GM12878 (cell line): ENCODE data around the gene TBC1D8. TPM values are rescaled to one million over a fixed set of nuclear protein-coding genes. Genes with fewer than 3 reads are reported as not detected.

ENCODE experiments used
- ATAC-seq: fragments of 200-7000 bp; cut with Tn5 transposase; 3 replicates; pipeline ENCODE4 v1.9.1; 2020; ENCODE audit warnings: mild to moderate bottlenecking, moderate library complexity
- BruUV-seq: library from RNA; stranded (reverse); fragments of 400-500 nt; replicated peaks from 2 replicates; lab custom pipeline; 2021; lab: Mats Ljungman, UMichigan
- CTCF ChIA-PET: fragments of 300-600 bp; sonication (Branson Sonifier 250); formaldehyde crosslinking; extraction: SDS; loops from one replicate; lab custom pipeline; 2021; ENCODE audit warnings: inconsistent platforms; lab: Yijun Ruan, JAX
- POLR2A ChIA-PET: fragments of 350-600 bp; formaldehyde crosslinking; extraction: SDS; loops from one replicate; lab custom pipeline; 2021; ENCODE audit warnings: inconsistent platforms; lab: Charles Lee
- RAD21 ChIA-PET: fragments of 300-600 bp; sonication (Branson Sonifier 250); formaldehyde crosslinking; loops from one replicate; lab custom pipeline; 2023; ENCODE audit warnings: antibody characterized with exemption; ENCODE audit not compliant: unreplicated experiment; lab: Charles Lee
- SMC1A ChIA-PET: fragments of 300-600 bp; sonication (Branson Sonifier 250); formaldehyde crosslinking; loops from one replicate; lab custom pipeline; 2023; ENCODE audit not compliant: unreplicated experiment, uncharacterized antibody; lab: Charles Lee
- DNase-seq: peaks from one replicate; pipeline ENCODE4 v3.0.0-alpha.2; 2011; ENCODE audit warnings: low read depth, low spot score
- FAIRE-seq: peaks from 3 replicates; lab custom pipeline; 2011; peaks lifted over from hg19 to GRCh38; lab: Jason Lieb, UNC
- H2AFZ ChIP-seq: 2 replicates; pipeline ENCODE4 v1.6.0; 2011; ENCODE audit warnings: low read depth, low read length, control low read depth; ENCODE audit not compliant: control insufficient read depth
- H3K27ac ChIP-seq: 2 replicates; pipeline ENCODE4 v1.5.1; 2011; ENCODE audit warnings: control low read depth; ENCODE audit not compliant: control insufficient read depth, insufficient read depth
- H3K27me3 ChIP-seq, 2 experiments: replicated peaks in 1 of 2; 2 replicates each; pipeline versions ENCODE4 v1.6.0 to v1.6.1; 2011; ENCODE audit warnings: low read length in 1 of 2; ENCODE audit not compliant: control insufficient read depth in 2 of 2, insufficient read depth in 2 of 2
- H3K36me3 ChIP-seq, 2 experiments: 2 replicates each; pipeline ENCODE4 v1.5.1; 2011; ENCODE audit warnings: low read length in 1 of 2; ENCODE audit not compliant: control insufficient read depth in 2 of 2, insufficient read depth in 2 of 2
- H3K4me1 ChIP-seq: 2 replicates; pipeline ENCODE4 v1.6.1; 2011; ENCODE audit warnings: mild to moderate bottlenecking, low read length, moderate library complexity, mixed read lengths; ENCODE audit not compliant: control insufficient read depth, insufficient read depth
- H3K4me2 ChIP-seq: 2 replicates; pipeline ENCODE4 v1.6.0; 2011; ENCODE audit warnings: control low read depth; ENCODE audit not compliant: control insufficient read depth, insufficient read depth
- H3K4me3 ChIP-seq: fragments of 200-600 bp; sonication (generic); 2 replicates; pipeline ENCODE4 v1.5.1; 2016
- H3K79me2 ChIP-seq: 2 replicates; pipeline ENCODE4 v1.6.0; 2011; ENCODE audit warnings: low read length; ENCODE audit not compliant: control insufficient read depth, insufficient read depth
- H3K9ac ChIP-seq: 2 replicates; pipeline ENCODE4 v1.8.0; 2011; ENCODE audit warnings: low read length, control low read depth, mixed read lengths; ENCODE audit not compliant: control insufficient read depth, insufficient read depth
- H3K9me3 ChIP-seq: replicated peaks from 3 replicates; pipeline ENCODE4 v1.5.1; 2011; ENCODE audit warnings: mild to moderate bottlenecking, low read length; ENCODE audit not compliant: control insufficient read depth, insufficient read depth
- H4K20me1 ChIP-seq: 2 replicates; pipeline ENCODE4 v1.6.0; 2011; ENCODE audit not compliant: control insufficient read depth, insufficient read depth
- BRCA1 ChIP-seq: IDR thresholded peaks from 2 replicates; pipeline ENCODE4 v1.6.1; 2011; ENCODE audit warnings: low read depth, low read length, improper control_type of control experiment
- CHD1 ChIP-seq: IDR thresholded peaks from 2 replicates; pipeline ENCODE4 v1.6.1; 2012; ENCODE audit warnings: low read depth, low read length, improper control_type of control experiment
- DPF2 ChIP-seq: fragments of 450-650 bp; IDR thresholded peaks from 2 replicates; pipeline ENCODE4 v1.6.1; 2017; ENCODE audit warnings: mild to moderate bottlenecking
- ETV6 ChIP-seq, 2 experiments: fragments of 450-650 bp in 1 of 2; IDR thresholded peaks in 1 of 2; conservative IDR thresholded peaks in 1 of 2; 2 replicates each; pipeline ENCODE4 v1.6.1; 2014; ENCODE audit warnings: antibody characterized with exemption in 1 of 2, borderline replicate concordance in 1 of 2, low read depth in 1 of 2, mild to moderate bottlenecking in 1 of 2, moderate library complexity in 1 of 2
- FOXK2 ChIP-seq: fragments of 450-650 bp; IDR thresholded peaks from 2 replicates; pipeline ENCODE4 v1.6.1; 2017; ENCODE audit warnings: mild to moderate bottlenecking, moderate library complexity
- FOXM1 ChIP-seq: IDR thresholded peaks from 2 replicates; pipeline ENCODE4 v1.6.1; 2012; ENCODE audit warnings: low read depth, mild to moderate bottlenecking, inconsistent platforms, low read length, moderate library complexity
- IKZF2 ChIP-seq, 2 experiments: fragments of 450-650 bp; IDR thresholded peaks; 2 replicates each; pipeline ENCODE4 v1.6.1; 2017; ENCODE audit warnings: mild to moderate bottlenecking in 2 of 2, moderate library complexity in 2 of 2
- MYB ChIP-seq: fragments of 150-350 bp; IDR thresholded peaks from 2 replicates; pipeline ENCODE4 v1.6.1; 2014; ENCODE audit warnings: mild to moderate bottlenecking, low read depth, low read length, borderline replicate concordance
- TBL1XR1 ChIP-seq: IDR thresholded peaks from 2 replicates; pipeline ENCODE4 v1.6.1; 2012; ENCODE audit warnings: low read depth, low read length, improper control_type of control experiment
- WRNIP1 ChIP-seq: IDR thresholded peaks from 2 replicates; pipeline ENCODE4 v1.6.1; 2011; ENCODE audit warnings: low read depth, low read length, improper control_type of control experiment, borderline replicate concordance
- YBX1 ChIP-seq: fragments of 450-650 bp; IDR thresholded peaks from 2 replicates; pipeline ENCODE4 v1.6.1; 2016; ENCODE audit warnings: antibody characterized with exemption
- YY1 ChIP-seq: IDR thresholded peaks from 2 replicates; pipeline ENCODE4 v1.6.1; 2011; ENCODE audit warnings: low read depth, mild to moderate bottlenecking, low read length
- ZNF274 ChIP-seq: IDR thresholded peaks from one replicate; pipeline ENCODE4 v1.8.0; 2011; ENCODE audit not compliant: insufficient read length, insufficient read depth
- WGBS: methylation state at CpG from one replicate; pipeline ENCODE4 v1.1.6; 2016; ENCODE audit warnings: low lambda C conversion rate; ENCODE audit not compliant: insufficient replicate concordance, insufficient coverage; ENCODE audit errors: missing lambda C conversion rate; 5-methylcytosine and 5-hydroxymethylcytosine counted together
- in situ Hi-C: fragments of 300-500 bp; cut with MboI; formaldehyde crosslinking; loops from 9 replicates; pipeline ENCODE4 v1.14.3; 2018; ENCODE audit warnings: mixed read lengths
- intact Hi-C: fragments of 100-400 bp; cut with micrococcal nuclease; formaldehyde crosslinking; loops from one replicate; pipeline ENCODE4 v1.14.2; 2022; ENCODE audit not compliant: unreplicated experiment
- polyA plus RNA-seq, 11 experiments: library from polyadenylated mRNA; depleted of rRNA in 4 of 11; unstranded in 6 of 11; stranded (reverse) in 5 of 11; fragments of >200 nt; fragmentation: Nextera tagmentation in 4 of 11; fragmentation: Illumina TruSeq in 1 of 11; extraction: Ambion mirVana in 4 of 11; extraction: Trizol in 1 of 11; gene quantifications; 1 replicate in 1 of 11; 2 replicates in 10 of 11; pipeline versions ENCODE4 v1.2.1 to v1.2.3, GENCODE V29; 2011 to 2016; ENCODE audit warnings: inconsistent platforms in 2 of 11, missing spikeins in 2 of 11, low read depth in 1 of 11
- total RNA-seq, 4 experiments: library from RNA; depleted of rRNA in 3 of 4; stranded (reverse); fragments of >200 nt in 3 of 4; fragmentation: Illumina TruSeq in 1 of 4; extraction: Trizol in 1 of 4; gene quantifications; 2 replicates each; pipeline versions ENCODE4 v1.2.1 to v1.2.3, GENCODE V29; 2013 to 2021
- TF ChIP-seq, protein P1 (sequence below): fragments of 450-650 bp; formaldehyde crosslinking; IDR thresholded peaks from 2 replicates; pipeline ENCODE4 v1.5.0; 2022; ENCODE audit warnings: mild to moderate bottlenecking, missing genetic modification characterization
- TF ChIP-seq, protein P2 (sequence below): IDR thresholded peaks from 2 replicates; pipeline ENCODE4 v1.6.1; 2011; ENCODE audit warnings: low read depth, low read length, improper control_type of control experiment, borderline replicate concordance
- TF ChIP-seq, protein P3 (sequence below): fragments of 450-650 bp; IDR thresholded peaks from 2 replicates; pipeline ENCODE4 v1.6.1; 2018; ENCODE audit warnings: mild to moderate bottlenecking, low read depth, moderate library complexity; ENCODE audit not compliant: partially characterized antibody
- TF ChIP-seq, protein P4 (sequence below): IDR thresholded peaks from 2 replicates; pipeline ENCODE4 v1.6.1; 2011; ENCODE audit warnings: low read depth, mild to moderate bottlenecking, low read length, moderate library complexity, borderline replicate concordance; ENCODE audit errors: extremely low read depth

Gene TBC1D8
- total and polyA plus RNA-seq, 10 of the 15 experiments (the other 5 are each of a cell fraction or from before 2014, with no cell fraction given): 0.80 to 4.9 (median 4.4) TPM

DNA sequence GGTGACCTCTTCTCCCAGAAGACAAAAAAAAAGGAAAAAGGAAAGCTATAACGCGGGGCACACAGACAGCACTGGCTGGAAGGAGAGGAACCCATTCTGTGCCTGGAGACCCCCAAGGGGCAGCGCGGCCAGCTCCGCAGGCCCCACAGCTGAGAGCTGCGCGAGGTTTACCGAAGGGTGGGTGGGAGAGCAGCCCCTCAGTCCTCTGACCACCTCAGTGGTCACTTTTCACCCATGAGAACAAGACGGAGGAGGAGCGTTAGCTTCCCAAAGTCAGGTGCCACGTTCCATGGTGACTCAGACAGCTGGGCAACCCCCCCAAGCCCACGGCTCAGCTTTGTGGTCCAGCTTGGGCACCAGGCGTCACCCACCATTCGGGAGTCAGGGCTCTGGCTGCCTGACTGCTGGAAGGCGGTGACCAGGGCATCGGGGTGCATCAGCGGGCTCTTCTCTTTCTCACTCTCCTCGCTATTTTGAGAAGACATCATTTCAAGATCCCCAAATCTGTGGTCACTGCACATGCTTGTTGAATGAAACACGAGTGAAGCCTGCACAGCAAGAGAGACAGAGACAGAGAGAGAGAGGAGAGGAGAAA lies 113.9 kb downstream of the TBC1D8 start:
- H3K79me2 ChIP-seq: no peaks in the 10 kb centered on the region
- FAIRE-seq (no peak), ATAC-seq (no peak), DNase-seq (no peak)
- H3K27me3 ChIP-seq: no peaks in the 10 kb centered on the region
- H3K4me2 ChIP-seq: no peak overlapping the region
- H4K20me1 ChIP-seq: no peaks in the 10 kb centered on the region
- H3K4me1 ChIP-seq: peaks cover 3% of the 10 kb centered on the region
- no peaks in the 10 kb centered on the region for H3K9me3 ChIP-seq
- RAD21 ChIA-PET: interaction anchor here (0.7 to 2.5 kb wide), 8 partner anchors 25 to 168 kb away, joined by 3 to 29 read pairs (median 5); partner anchors contain the start of gene TBC1D8
- no TSS peak for BruUV-seq
- CTCF ChIA-PET: interaction anchor here (0.6 to 4.7 kb wide), 15 partner anchors 8 to 170 kb away, joined by 3 to 46 read pairs (median 4); partner anchors contain the start of gene TBC1D8
- intact Hi-C loops: loop anchor here (5.0 kb wide), 1 partner anchor 165 kb away; no protein-coding TSS in a partner anchor
- POLR2A ChIA-PET: interaction anchor here (0.6 kb wide), 1 partner anchor 85 kb away, joined by 4 read pairs; no protein-coding TSS in a partner anchor
- no peaks in the 10 kb centered on the region; a peak in 3 of 4 replicates for H3K36me3 ChIP-seq
- H2AFZ ChIP-seq: no peak overlapping the region
- H3K27ac ChIP-seq: no peak overlapping the region
- in situ Hi-C loops: no loop called here
- SMC1A ChIA-PET: interaction anchor here (0.6 to 3.9 kb wide), 12 partner anchors 10 to 427 kb away, joined by 3 to 29 read pairs (median 4); partner anchors contain the start of gene TBC1D8
- WGBS: 62% methylated on average over 19 of the region's 19 CpGs
- no peak overlapping the region for H3K4me3 ChIP-seq
- no peak overlapping the region for H3K9ac ChIP-seq
- TF ChIP-seq, protein P1, sequence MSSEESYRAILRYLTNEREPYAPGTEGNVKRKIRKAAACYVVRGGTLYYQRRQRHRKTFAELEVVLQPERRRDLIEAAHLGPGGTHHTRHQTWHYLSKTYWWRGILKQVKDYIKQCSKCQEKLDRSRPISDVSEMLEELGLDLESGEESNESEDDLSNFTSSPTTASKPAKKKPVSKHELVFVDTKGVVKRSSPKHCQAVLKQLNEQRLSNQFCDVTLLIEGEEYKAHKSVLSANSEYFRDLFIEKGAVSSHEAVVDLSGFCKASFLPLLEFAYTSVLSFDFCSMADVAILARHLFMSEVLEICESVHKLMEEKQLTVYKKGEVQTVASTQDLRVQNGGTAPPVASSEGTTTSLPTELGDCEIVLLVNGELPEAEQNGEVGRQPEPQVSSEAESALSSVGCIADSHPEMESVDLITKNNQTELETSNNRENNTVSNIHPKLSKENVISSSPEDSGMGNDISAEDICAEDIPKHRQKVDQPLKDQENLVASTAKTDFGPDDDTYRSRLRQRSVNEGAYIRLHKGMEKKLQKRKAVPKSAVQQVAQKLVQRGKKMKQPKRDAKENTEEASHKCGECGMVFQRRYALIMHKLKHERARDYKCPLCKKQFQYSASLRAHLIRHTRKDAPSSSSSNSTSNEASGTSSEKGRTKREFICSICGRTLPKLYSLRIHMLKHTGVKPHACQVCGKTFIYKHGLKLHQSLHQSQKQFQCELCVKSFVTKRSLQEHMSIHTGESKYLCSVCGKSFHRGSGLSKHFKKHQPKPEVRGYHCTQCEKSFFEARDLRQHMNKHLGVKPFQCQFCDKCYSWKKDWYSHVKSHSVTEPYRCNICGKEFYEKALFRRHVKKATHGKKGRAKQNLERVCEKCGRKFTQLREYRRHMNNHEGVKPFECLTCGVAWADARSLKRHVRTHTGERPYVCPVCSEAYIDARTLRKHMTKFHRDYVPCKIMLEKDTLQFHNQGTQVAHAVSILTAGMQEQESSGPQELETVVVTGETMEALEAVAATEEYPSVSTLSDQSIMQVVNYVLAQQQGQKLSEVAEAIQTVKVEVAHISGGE (CRISPR knock-in tag): no peak
- TF ChIP-seq, protein P2, sequence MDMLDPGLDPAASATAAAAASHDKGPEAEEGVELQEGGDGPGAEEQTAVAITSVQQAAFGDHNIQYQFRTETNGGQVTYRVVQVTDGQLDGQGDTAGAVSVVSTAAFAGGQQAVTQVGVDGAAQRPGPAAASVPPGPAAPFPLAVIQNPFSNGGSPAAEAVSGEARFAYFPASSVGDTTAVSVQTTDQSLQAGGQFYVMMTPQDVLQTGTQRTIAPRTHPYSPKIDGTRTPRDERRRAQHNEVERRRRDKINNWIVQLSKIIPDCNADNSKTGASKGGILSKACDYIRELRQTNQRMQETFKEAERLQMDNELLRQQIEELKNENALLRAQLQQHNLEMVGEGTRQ: no peak
- TF ChIP-seq WRNIP1: no peak
- no peak for TF ChIP-seq CHD1
- TF ChIP-seq, protein P3, sequence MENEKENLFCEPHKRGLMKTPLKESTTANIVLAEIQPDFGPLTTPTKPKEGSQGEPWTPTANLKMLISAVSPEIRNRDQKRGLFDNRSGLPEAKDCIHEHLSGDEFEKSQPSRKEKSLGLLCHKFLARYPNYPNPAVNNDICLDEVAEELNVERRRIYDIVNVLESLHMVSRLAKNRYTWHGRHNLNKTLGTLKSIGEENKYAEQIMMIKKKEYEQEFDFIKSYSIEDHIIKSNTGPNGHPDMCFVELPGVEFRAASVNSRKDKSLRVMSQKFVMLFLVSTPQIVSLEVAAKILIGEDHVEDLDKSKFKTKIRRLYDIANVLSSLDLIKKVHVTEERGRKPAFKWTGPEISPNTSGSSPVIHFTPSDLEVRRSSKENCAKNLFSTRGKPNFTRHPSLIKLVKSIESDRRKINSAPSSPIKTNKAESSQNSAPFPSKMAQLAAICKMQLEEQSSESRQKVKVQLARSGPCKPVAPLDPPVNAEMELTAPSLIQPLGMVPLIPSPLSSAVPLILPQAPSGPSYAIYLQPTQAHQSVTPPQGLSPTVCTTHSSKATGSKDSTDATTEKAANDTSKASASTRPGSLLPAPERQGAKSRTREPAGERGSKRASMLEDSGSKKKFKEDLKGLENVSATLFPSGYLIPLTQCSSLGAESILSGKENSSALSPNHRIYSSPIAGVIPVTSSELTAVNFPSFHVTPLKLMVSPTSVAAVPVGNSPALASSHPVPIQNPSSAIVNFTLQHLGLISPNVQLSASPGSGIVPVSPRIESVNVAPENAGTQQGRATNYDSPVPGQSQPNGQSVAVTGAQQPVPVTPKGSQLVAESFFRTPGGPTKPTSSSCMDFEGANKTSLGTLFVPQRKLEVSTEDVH: no peak
- TF ChIP-seq, protein P4, sequence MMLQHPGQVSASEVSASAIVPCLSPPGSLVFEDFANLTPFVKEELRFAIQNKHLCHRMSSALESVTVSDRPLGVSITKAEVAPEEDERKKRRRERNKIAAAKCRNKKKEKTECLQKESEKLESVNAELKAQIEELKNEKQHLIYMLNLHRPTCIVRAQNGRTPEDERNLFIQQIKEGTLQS: no peak
- no peak for TF ChIP-seq YY1
- TF ChIP-seq BRCA1: no peak
- no peak for TF ChIP-seq YBX1
- TF ChIP-seq IKZF2 (IDR thresholded peaks at IDR 0.05): no peak
- TF ChIP-seq TBL1XR1: no peak
- no peak for TF ChIP-seq DPF2
- no peak for TF ChIP-seq MYB
- no peak for TF ChIP-seq ZNF274
- TF ChIP-seq FOXM1: no peak
- TF ChIP-seq FOXK2: no peak
- no peak for TF ChIP-seq ETV6 (conservative IDR thresholded peaks at IDR 0.05 in 1 of 2, IDR thresholded peaks at IDR 0.05 in 1 of 2; ENCODE audit: borderline replicate concordance in 1 of 2, low read depth in 1 of 2)
